ENCODE results near the gene ZNF417.

The ZNF417 gene

GRCh38 chr19:57941593-57941992 lies 25.2 kb upstream of the ZNF417 start:
- no peaks in the 10 kb centered on the region for H3K27me3 ChIP-seq (ENCODE audit: insufficient read depth, low read length, poor library complexity)
- no peak overlapping the region for H3K9ac ChIP-seq (ENCODE audit: low read depth, low read length)
- peaks cover 74% of the 10 kb centered on the region for H3K36me3 ChIP-seq (ENCODE audit: insufficient read depth, low read length)
- DNase-seq (no peak), ATAC-seq (ENCODE audit: insufficient read depth, low read depth) (no peak)
- peaks cover 9% of the 10 kb centered on the region; the same call in 1 of the 2 replicates for H4K20me1 ChIP-seq (ENCODE audit: insufficient read depth, low read length)
- H3K4me3 ChIP-seq (ENCODE audit: low read depth in 1 of 2, low read length in 2 of 2) = no peak overlapping the region
- peaks cover 7% of the 10 kb centered on the region for H3K9me3 ChIP-seq (ENCODE audit: insufficient read depth, low read length, severe bottlenecking)
- TF ChIP-seq EZH2 (IDR thresholded peaks at IDR 0.05; ENCODE audit: borderline replicate concordance, low read depth, low read length, severe bottlenecking) = no peak
- no peak for TF ChIP-seq CTCF (IDR thresholded peaks at IDR 0.05; ENCODE audit: borderline replicate concordance, extremely low read depth, low read length, poor library complexity, severe bottlenecking)
- peaks cover 72% of the 10 kb centered on the region for H3K79me2 ChIP-seq (ENCODE audit: insufficient read depth, low read length)
- H3K4me2 ChIP-seq (ENCODE audit: insufficient read depth, low read length) = no peak overlapping the region
- H3K4me1 ChIP-seq (ENCODE audit: insufficient read depth, low read length) = peaks cover 19% of the 10 kb centered on the region
- H2AFZ ChIP-seq (ENCODE audit: low read depth, low read length) = no peak overlapping the region
- H3K27ac ChIP-seq (ENCODE audit: low read length) = no peak overlapping the region

GRCh38 chr19:57935731-57936130 lies 19.3 kb upstream of the ZNF417 start:
- TF ChIP-seq CTCF (IDR thresholded peaks at IDR 0.05; ENCODE audit: borderline replicate concordance, extremely low read depth, low read length, poor library complexity, severe bottlenecking) (no peak), EZH2 (IDR thresholded peaks at IDR 0.05; ENCODE audit: borderline replicate concordance, low read depth, low read length, severe bottlenecking) (no peak)
- H2AFZ ChIP-seq (ENCODE audit: low read depth, low read length) = no peak overlapping the region

GRCh38 chr19:57934820-57935665 lies 18.7 kb upstream of the ZNF417 start, which contains the start of gene ZNF418:
Gene ZNF418 (minus strand): TSS chr19:57935402. CDS start chr19:57933822, 1,580 bp downstream.
- H3K27ac ChIP-seq (ENCODE audit: low read length) = no peak within 1 kb of the TSS
- no peak for DNase-seq
- no peak within 1 kb of the TSS for H2AFZ ChIP-seq (ENCODE audit: low read depth, low read length)

More at GRCh38 chr19:57935731-57936130, 19.3 kb upstream of the ZNF417 start:
- H3K27ac ChIP-seq (ENCODE audit: low read length) = no peak overlapping the region
- DNase-seq = no peak
- H3K27me3 ChIP-seq (ENCODE audit: insufficient read depth, low read length, poor library complexity) = no peaks in the 10 kb centered on the region
- H3K4me3 ChIP-seq (ENCODE audit: low read depth in 1 of 2, low read length in 2 of 2) = no peak overlapping the region
- H3K36me3 ChIP-seq (ENCODE audit: insufficient read depth, low read length) = peaks cover 40% of the 10 kb centered on the region
- ATAC-seq (ENCODE audit: insufficient read depth, low read depth) = no peak
- no peak overlapping the region for H3K9ac ChIP-seq (ENCODE audit: low read depth, low read length)
- peaks cover 16% of the 10 kb centered on the region; the same call in 1 of the 2 replicates for H3K79me2 ChIP-seq (ENCODE audit: insufficient read depth, low read length)
- peaks cover 2% of the 10 kb centered on the region for H3K9me3 ChIP-seq (ENCODE audit: insufficient read depth, low read length, severe bottlenecking)
- no peaks in the 10 kb centered on the region for H4K20me1 ChIP-seq (ENCODE audit: insufficient read depth, low read length)
- H3K4me1 ChIP-seq (ENCODE audit: insufficient read depth, low read length) = no peaks in the 10 kb centered on the region
- H3K4me2 ChIP-seq (ENCODE audit: insufficient read depth, low read length) = no peak overlapping the region

More at GRCh38 chr19:57934820-57935665, 18.7 kb upstream of the ZNF417 start, which contains the start of gene ZNF418:
- ATAC-seq (ENCODE audit: insufficient read depth, low read depth) = no peak
- H3K9me3 ChIP-seq (ENCODE audit: insufficient read depth, low read length, severe bottlenecking) = peaks cover 2% of the 10 kb centered on the region
- H3K4me1 ChIP-seq (ENCODE audit: insufficient read depth, low read length) = peaks cover 6% of the 10 kb centered on the region
- peaks cover 38% of the 10 kb centered on the region for H3K36me3 ChIP-seq (ENCODE audit: insufficient read depth, low read length)
- no peak for TF ChIP-seq EZH2 (IDR thresholded peaks at IDR 0.05; ENCODE audit: borderline replicate concordance, low read depth, low read length, severe bottlenecking)
- TF ChIP-seq CTCF (IDR thresholded peaks at IDR 0.05; ENCODE audit: borderline replicate concordance, extremely low read depth, low read length, poor library complexity, severe bottlenecking) = no peak
- peaks cover 12% of the 10 kb centered on the region; the same call in 1 of the 2 replicates for H3K79me2 ChIP-seq (ENCODE audit: insufficient read depth, low read length)
- H4K20me1 ChIP-seq (ENCODE audit: insufficient read depth, low read length) = no peaks in the 10 kb centered on the region
- no peaks in the 10 kb centered on the region for H3K27me3 ChIP-seq (ENCODE audit: insufficient read depth, low read length, poor library complexity)
- no peak within 1 kb of the TSS for H3K4me3 ChIP-seq (ENCODE audit: low read depth in 1 of 2, low read length in 2 of 2)
- H3K4me2 ChIP-seq (ENCODE audit: insufficient read depth, low read length) = no peak within 1 kb of the TSS
- H3K9ac ChIP-seq (ENCODE audit: low read depth, low read length) = no peak within 1 kb of the TSS

Measured in DND-41 (cell line).